Fibroblast of skin of left quadriceps (primary cell): ENCODE data around the gene NIN.
"Not testable (repeated sequence)": the region's sequence is repeated elsewhere in the genome, so short reads cannot be mapped to it uniquely, and the experiment has no call there.

ENCODE experiments used
- DNase-seq, 2 experiments: peaks; one replicate each; pipeline ENCODE4 v3.0.0-alpha.2; 2013; ENCODE audit warnings: low read depth in 2 of 2

The NIN gene

DNA sequence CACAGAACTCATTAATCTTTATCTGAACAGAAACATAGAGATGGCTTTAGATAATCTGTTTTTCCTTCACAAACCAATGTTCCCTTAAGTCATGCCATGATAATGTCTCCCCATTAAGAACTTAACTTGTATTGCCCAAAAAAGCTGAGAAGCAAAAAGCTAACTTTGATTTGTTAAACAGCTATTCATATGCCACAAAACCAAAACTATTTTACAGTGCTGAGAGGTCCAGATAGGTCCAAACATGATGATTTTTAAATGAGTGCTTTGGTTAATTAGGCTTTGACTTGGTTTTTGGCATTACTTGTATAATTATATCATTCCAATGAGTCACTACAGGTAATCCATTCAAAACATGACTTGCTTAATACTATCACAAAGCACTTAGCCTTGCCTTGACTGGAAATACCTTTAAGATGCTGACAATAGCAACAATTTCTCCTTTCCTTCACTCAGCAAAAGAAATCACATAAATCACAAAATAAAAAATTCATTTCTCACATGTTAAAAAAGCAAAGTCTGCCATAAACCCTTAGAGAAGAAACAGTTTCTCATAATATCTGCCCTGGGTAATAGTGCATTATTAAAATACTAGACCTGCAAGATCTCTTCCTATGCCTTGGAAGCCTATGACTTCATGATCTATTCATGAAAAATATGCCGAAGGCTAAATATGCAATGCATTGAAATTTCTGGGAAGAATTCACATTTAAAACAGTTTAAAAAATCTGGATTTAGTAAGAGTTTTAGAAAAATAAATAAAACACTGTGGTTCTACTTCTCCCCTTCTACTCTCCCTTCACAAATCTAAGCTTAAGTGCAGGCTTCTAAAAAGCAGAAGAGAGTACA is 110.8 kb downstream of the NIN start:
- no peak for DNase-seq

DNA sequence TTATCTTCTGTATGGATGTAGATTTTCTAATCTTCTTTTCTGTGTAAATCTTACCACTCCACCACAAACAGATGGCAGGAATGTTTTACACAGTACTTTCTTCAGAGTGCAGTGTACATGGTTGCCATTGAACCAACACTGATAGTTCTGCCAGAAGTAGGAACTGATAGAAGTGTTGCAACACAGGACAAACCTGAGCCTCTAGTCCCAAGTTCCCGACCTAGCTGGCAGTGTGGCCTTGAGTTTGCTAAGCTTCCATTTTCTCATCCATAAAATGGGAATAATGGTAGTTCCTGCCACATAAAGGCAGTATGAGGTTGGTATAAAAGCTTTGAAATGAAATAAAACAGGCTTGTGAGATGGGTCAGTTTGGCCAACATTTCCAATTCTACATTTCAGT is 112.0 kb downstream of the NIN start:
- no peak for DNase-seq

DNA sequence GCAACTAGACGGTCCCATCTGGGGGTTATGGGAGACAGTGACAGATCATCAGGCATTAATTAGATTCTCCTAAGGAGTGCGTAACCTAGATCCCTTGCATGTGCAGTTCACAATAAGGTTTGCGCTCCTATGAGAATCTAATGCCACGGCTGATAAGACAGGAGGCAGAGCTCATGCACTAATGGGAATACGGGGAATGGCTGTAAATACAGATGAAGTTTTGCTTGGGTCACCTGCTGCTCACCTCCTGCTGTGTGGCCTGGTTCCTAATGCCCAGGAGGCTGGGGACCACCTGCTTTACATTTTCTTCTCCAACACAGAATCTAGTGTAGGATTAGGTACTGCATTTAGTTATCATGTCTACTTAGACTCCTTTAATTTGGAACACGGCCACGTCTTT is 113.2 kb downstream of the NIN start:
- no peak for DNase-seq

DNA sequence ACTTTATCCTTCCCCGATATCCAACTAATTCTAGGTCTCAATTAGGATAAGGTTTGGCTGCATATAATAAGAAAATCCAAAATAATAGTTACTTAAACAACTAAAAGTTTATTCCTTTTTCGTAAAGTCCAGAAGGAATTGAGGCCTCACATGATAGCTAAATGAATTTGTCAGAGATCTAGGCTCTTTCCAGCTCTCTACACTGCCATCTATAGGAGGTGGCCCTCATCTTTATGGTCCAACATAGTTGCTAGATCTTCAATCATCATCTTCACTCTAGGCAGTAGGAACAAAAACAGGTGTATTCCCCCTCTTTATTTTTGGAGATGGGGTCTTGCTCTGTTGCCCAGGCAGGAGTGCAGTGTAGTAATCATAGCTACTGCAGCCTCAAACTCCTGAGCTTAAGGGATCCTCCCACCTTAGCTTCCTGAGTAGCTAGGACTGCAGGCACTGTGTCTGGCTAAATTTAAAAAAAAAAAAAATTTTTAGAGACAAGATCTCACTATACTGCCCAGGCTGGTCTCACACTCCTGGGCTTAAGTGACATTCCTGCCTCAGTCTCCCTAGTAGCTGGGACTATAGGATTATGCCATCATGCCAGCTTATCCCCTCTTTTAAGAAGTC is 116.4 kb downstream of the NIN start:
- DNase-seq, result peak in 1 of 2 experiments; percentile 15

GRCh38 chr14:50711043-50711442 is 119.9 kb downstream of the NIN start:
- no peak for DNase-seq

DNA sequence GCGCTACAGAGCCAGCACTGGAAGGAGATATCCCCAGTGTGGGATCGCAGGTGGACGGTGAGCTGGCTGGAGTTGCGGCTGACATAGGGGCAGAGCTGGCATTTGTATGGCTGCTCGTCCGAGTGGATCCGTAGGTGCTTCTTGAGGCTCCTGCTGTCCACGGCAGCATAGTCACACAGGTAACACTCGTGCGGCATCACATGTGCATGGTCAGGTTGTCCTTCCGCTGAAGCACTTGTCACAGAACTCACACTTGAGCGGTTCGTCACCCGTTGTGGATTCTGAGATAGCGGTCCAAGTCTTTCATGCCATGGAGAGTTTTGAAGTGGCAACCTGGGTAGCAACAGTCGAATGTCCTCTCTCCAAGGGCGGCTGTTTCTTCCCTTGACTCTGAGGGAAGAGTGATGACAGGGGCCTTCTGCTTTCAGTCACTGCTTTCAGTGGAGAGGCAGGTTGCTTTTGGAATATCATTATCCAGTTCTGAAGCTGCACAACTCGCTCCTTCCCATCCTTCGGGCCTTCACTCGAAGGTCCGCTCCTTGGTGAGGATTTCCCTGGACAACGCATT is 125.9 kb downstream of the NIN start:
- DNase-seq, result no peak

DNA sequence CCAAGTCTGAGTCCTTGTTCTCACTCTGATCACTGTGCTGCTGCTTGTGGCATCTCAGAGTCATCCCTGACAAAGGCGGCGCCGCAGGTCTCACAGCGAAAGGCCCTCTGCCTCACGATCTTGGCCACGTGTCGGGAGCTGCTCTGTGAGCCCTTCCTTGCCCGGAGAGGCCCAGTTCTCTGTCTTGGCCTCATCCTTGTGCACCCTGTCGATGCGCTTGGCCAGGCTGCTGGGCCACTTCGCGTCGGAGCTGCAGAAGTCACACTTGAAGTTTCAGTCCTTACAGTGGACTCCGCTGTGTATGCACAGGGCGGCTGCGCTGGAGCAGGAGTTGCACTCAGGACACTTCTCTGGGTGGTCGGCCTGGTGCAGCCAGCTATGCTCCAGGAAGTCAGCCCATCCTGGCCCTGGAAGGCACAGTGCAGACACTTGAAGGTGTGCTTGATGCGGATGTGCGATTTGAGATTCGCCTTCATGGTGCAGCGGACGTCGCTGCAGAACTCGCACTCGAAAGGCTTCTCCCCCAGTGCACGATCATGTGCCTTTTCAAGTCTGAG is 126.4 kb downstream of the NIN start:
- no peak for DNase-seq

DNA sequence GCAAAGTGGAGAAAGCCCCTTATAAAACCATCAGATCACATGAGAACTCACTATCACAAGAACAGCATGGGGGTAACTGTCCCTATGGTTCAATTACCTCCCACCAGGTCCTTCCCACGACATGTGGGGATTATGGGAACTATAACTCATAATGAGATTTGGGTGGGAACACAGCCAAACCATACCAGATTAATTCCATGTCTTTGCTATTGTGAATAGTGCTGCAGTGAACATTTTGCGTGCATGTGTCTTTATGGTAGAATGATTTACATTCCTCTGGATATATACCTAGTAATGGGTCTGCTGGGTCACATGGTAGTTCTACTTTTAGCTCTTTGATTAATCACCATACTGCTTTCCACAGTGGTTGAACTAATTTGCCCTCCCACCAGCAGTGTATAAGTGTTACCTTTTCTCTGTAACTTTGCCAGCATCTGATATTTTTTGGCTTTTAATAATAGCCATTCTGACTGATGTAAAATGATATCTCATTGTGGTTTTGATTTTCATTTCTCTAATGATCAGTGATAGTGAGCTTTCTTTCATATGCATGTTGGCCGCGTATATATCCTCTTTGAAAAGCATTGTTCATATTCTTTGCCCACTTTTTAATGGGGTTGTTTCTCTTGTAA is 133.2 kb downstream of the NIN start:
- DNase-seq, result peak; percentile 81 to 82

DNA sequence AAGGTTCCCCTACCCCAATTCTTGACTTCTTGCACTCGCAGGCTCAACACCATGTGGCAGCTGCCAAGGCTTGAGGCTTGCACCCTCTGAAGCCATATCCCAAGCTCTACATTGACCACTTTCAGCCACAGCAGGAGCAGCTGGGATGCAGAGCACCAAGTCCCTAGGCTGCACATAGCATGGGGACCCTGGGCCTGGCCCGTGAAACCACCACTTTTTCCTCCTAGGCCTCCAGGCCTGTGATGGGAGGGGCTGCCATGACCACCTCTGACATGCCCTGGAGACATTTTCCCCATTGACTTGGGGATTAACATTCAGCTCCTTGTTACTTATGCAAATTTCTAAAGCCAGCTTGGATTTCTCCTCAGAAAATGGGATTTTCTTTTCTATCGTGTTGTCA is 136.7 kb downstream of the NIN start:
- DNase-seq, result not testable (repeated sequence)

GRCh38 chr14:50688875-50689274 is 142.1 kb downstream of the NIN start:
- DNase-seq, result no peak

DNA sequence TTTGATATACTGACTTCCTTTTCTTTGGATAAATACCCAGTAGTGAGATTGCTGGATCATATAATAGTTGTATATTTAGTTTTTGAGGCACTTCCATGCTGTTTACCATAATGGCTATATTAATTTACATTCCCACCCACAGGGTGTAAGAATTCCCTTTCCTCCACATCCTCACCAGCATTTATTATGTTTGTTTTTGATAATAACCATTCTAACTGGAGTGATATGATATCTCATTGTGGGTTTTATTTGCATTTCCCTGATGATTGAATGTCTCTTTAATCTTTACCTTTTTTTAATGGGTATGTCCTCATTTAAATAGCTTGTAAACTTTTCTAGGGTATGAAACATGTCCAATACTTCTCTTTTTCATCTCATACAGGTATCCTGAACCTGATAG is 151.3 kb downstream of the NIN start:
- no peak for DNase-seq

GRCh38 chr14:50678163-50678562 is 152.8 kb downstream of the NIN start:
- no peak for DNase-seq

DNA sequence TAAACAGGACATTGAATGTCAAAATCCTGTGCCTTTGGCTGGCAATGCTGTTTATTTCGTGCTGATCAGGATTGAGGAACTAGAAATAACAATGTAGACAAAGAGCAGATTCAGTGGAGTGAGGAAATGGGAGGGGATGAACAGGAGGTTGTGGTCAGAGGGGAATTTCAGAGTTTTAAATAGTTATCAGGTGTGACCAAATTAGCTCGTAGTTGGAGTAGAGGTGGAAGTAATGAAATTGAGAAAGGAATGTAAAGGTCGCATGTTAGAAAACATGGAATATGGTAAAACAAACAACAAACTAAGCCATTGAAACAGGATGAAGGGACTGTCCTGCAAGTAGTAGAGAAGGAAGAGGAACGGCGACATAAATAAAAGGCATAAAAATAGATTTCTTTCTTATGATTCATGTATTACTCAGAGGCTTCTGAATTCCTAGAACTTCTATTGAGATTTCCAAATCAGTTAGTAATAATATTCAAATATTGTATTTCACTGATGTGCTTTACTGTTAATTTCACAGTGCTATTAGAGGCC is 153.4 kb downstream of the NIN start:
- peak; percentile 56 to 59 for DNase-seq

DNA sequence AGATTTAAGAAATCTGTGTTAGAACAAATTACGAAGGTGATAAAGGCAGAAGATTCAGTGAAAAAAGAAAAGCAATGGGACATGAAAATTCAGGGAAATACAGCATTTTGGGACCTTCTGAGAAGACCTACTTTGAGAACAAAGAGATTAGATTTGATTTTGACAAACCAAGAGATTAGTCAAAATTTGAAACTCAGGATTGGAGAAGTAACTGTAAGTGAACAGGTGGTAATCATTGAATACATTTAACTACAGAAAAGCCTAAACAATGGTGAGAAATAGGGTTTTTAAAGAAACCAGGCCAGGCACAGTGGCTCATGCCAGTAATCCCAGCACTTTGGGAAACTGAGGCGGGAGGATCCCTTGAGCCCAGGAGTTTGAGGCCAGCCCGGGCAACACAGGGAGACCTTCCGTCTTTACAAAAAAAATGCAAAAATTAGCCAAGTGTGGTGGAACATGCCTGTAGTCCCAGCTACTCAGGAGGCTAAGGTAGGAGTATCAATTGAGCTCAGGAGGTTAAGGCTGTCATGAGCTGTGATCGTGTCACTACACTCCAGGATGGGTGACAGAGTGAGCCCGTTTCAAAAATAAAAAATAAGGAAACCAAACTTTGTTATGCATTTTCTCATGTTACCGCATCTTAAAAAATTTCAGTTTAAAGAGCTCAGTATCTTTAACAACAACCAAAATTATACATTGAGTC is 154.0 kb downstream of the NIN start:
- no peak for DNase-seq

- DNase-seq, result peak; percentile 64 to 66
Measured at GRCh38 chr14:50675597-50675996, 155.4 kb downstream of the NIN start.

- DNase-seq, result no peak
Measured at GRCh38 chr14:50670866-50671256, 160.1 kb downstream of the NIN start.

GRCh38 chr14:50670196-50670865 is 160.6 kb downstream of the NIN start:
- no peak for DNase-seq
